SK-N-SH treated with all-trans-retinoic acid at 6 μM for 48 hours (cell line): ENCODE measurements around the gene CNNM3.

ENCODE experiments used
- ATAC-seq: fragments of 200-7000 bp; cut with Tn5 transposase; 3 replicates; pipeline ENCODE4 v1.9.1; 2020; ENCODE audit warnings: mild to moderate bottlenecking, moderate library complexity
- ARNTL ChIP-seq: fragments of 450-650 bp; formaldehyde crosslinking; IDR thresholded peaks from 2 replicates; pipeline ENCODE4 v1.5.0; 2020; ENCODE audit warnings: low read depth, mild to moderate bottlenecking, moderate library complexity, borderline replicate concordance
- BACH2 ChIP-seq: fragments of 250-450 bp; sonication (Bioruptor Pico); IDR thresholded peaks from 2 replicates; pipeline ENCODE4 v1.9.0; 2021; ENCODE audit warnings: mild to moderate bottlenecking, borderline replicate concordance
- CSDC2 ChIP-seq: fragments of 250-450 bp; sonication (Bioruptor Pico); IDR thresholded peaks from 2 replicates; pipeline ENCODE4 v1.5.0; 2020; ENCODE audit warnings: mild to moderate bottlenecking, moderate library complexity
- ESRRG ChIP-seq: fragments of 250-450 bp; sonication (Bioruptor Pico); IDR thresholded peaks from 2 replicates; pipeline ENCODE4 v1.6.1; 2021; ENCODE audit warnings: mild to moderate bottlenecking
- GLIS3 ChIP-seq: fragments of 250-450 bp; sonication (Bioruptor Pico); IDR thresholded peaks from 2 replicates; pipeline ENCODE4 v1.5.0; 2020; ENCODE audit warnings: mild to moderate bottlenecking, moderate library complexity
- ISL1 ChIP-seq: fragments of 250-450 bp; sonication (Bioruptor Pico); IDR thresholded peaks from 2 replicates; pipeline ENCODE4 v2.1.2; 2022; ENCODE audit warnings: mild to moderate bottlenecking, moderate library complexity
- OSR1 ChIP-seq: fragments of 250-450 bp; sonication (Bioruptor Pico); IDR thresholded peaks from 2 replicates; pipeline ENCODE4 v1.8.0; 2022; ENCODE audit warnings: moderate library complexity, mild to moderate bottlenecking, inconsistent platforms
- POU6F1 ChIP-seq: fragments of 250-450 bp; sonication (Bioruptor Pico); IDR thresholded peaks from 2 replicates; pipeline ENCODE4 v1.8.0; 2021; ENCODE audit warnings: low read depth, mild to moderate bottlenecking, moderate library complexity, borderline replicate concordance
- PPARA ChIP-seq: fragments of 250-450 bp; sonication (Bioruptor Pico); IDR thresholded peaks from 2 replicates; pipeline ENCODE4 v1.5.0; 2020; ENCODE audit warnings: mild to moderate bottlenecking, borderline replicate concordance
- RARB ChIP-seq: fragments of 250-450 bp; sonication (Bioruptor Pico); IDR thresholded peaks from 2 replicates; pipeline ENCODE4 v1.8.0; 2021; ENCODE audit warnings: mild to moderate bottlenecking, moderate library complexity
- SNAI2 ChIP-seq: fragments of 250-450 bp; sonication (Bioruptor Pico); IDR thresholded peaks from 2 replicates; pipeline ENCODE4 v1.5.0; 2020; ENCODE audit warnings: mild to moderate bottlenecking, moderate library complexity
- TCF4 ChIP-seq: fragments of 250-450 bp; sonication (Bioruptor Pico); IDR thresholded peaks from 2 replicates; pipeline ENCODE4 v1.8.0; 2021; ENCODE audit warnings: mild to moderate bottlenecking, moderate library complexity, borderline replicate concordance
- TOX ChIP-seq: fragments of 250-450 bp; sonication (Bioruptor Pico); IDR thresholded peaks from 2 replicates; pipeline ENCODE4 v1.8.0; 2021; ENCODE audit warnings: mild to moderate bottlenecking, moderate library complexity, borderline replicate concordance
- ZFP3 ChIP-seq: fragments of 250-450 bp; sonication (Bioruptor Pico); IDR thresholded peaks from 2 replicates; pipeline ENCODE4 v1.5.0; 2020; ENCODE audit warnings: mild to moderate bottlenecking, moderate library complexity
- ZFP30 ChIP-seq: fragments of 450-650 bp; formaldehyde crosslinking; IDR thresholded peaks from 2 replicates; pipeline ENCODE4 v1.5.0; 2022; ENCODE audit warnings: mild to moderate bottlenecking, moderate library complexity
- ZNF565 ChIP-seq: fragments of 450-650 bp; formaldehyde crosslinking; conservative IDR thresholded peaks from 2 replicates; pipeline ENCODE4 v1.5.0; 2020; ENCODE audit warnings: low read depth, mild to moderate bottlenecking, moderate library complexity
- ZNF70 ChIP-seq: fragments of 450-650 bp; formaldehyde crosslinking; IDR thresholded peaks from 2 replicates; pipeline ENCODE4 v1.5.0; 2020; ENCODE audit warnings: mild to moderate bottlenecking, moderate library complexity
- ZNF8 ChIP-seq: fragments of 450-650 bp; formaldehyde crosslinking; IDR thresholded peaks from 2 replicates; pipeline ENCODE4 v1.5.0; 2020; ENCODE audit warnings: mild to moderate bottlenecking, moderate library complexity
- TF ChIP-seq, protein P1 (sequence below): fragments of 250-450 bp; sonication (Bioruptor Pico); IDR thresholded peaks from 2 replicates; pipeline ENCODE4 v1.5.1; 2020; ENCODE audit warnings: low read depth, mild to moderate bottlenecking, moderate library complexity
- TF ChIP-seq, protein P2 (sequence below): fragments of 250-450 bp; sonication (Bioruptor Pico); IDR thresholded peaks from 2 replicates; pipeline ENCODE4 v1.8.0; 2020; ENCODE audit warnings: mild to moderate bottlenecking, moderate library complexity, borderline replicate concordance
- TF ChIP-seq, protein P3 (sequence below): fragments of 250-450 bp; sonication (Bioruptor Pico); IDR thresholded peaks from 2 replicates; pipeline ENCODE4 v1.5.1; 2021; ENCODE audit warnings: mild to moderate bottlenecking, moderate library complexity
- TF ChIP-seq, protein P4 (sequence below): fragments of 250-450 bp; sonication (Bioruptor Pico); IDR thresholded peaks from 2 replicates; pipeline ENCODE4 v1.5.0; 2020; ENCODE audit warnings: mild to moderate bottlenecking, moderate library complexity

CNNM3 gene

DNA sequence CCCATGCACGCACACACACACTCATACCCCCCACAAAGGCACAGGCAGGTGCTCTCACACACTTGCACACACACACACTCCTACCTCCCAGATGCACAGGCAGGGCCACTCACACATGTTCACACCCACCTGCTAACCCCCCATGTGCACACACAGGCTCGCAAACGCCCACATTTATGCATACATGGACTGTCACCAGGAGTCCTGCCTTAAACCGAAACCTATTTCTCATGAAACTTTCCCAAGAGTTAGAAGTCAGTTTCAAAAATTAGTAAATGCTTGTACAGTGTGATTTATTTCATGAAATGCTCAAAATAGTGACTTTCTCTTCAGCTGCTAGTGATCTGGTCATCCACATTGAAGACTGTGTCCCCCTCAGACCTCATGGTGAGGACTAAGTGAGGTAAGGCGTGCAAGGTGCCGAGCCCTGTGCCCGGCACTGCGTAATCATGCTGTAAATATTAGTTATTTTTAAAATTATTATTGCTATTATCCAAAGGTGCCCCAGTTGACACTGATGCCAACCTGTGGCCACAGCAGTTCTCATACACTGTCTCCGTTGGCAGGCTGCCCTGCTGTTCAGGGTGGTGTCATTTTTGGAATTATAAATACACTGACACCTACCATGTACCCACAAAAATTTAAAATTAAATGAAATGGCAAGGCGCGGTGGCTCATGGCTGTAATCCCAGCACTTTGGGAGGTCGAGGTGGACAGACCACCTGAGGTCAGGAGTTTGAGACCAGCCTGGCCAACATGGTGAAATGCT, 43.0 kb upstream of the CNNM3 start:
- TF ChIP-seq TCF4 (no peak), BACH2 (CRISPR knock-in tag) (no peak), TOX (CRISPR knock-in tag) (no peak), ESRRG (CRISPR knock-in tag) (no peak), ISL1 (CRISPR knock-in tag) (no peak), ZNF565 (no peak), RARB (no peak), ZNF8 (CRISPR knock-in tag) (no peak), ZFP30 (CRISPR knock-in tag) (no peak), ZNF70 (no peak), OSR1 (CRISPR knock-in tag) (no peak), SNAI2 (no peak), ZFP3 (no peak), PPARA (no peak), ARNTL (CRISPR knock-in tag) (no peak), CSDC2 (CRISPR knock-in tag) (no peak)
- TF ChIP-seq, protein P1, sequence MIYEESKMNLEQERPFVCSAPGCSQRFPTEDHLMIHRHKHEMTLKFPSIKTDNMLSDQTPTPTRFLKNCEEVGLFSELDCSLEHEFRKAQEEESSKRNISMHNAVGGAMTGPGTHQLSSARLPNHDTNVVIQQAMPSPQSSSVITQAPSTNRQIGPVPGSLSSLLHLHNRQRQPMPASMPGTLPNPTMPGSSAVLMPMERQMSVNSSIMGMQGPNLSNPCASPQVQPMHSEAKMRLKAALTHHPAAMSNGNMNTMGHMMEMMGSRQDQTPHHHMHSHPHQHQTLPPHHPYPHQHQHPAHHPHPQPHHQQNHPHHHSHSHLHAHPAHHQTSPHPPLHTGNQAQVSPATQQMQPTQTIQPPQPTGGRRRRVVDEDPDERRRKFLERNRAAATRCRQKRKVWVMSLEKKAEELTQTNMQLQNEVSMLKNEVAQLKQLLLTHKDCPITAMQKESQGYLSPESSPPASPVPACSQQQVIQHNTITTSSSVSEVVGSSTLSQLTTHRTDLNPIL = no peak
- TF ChIP-seq, protein P2, sequence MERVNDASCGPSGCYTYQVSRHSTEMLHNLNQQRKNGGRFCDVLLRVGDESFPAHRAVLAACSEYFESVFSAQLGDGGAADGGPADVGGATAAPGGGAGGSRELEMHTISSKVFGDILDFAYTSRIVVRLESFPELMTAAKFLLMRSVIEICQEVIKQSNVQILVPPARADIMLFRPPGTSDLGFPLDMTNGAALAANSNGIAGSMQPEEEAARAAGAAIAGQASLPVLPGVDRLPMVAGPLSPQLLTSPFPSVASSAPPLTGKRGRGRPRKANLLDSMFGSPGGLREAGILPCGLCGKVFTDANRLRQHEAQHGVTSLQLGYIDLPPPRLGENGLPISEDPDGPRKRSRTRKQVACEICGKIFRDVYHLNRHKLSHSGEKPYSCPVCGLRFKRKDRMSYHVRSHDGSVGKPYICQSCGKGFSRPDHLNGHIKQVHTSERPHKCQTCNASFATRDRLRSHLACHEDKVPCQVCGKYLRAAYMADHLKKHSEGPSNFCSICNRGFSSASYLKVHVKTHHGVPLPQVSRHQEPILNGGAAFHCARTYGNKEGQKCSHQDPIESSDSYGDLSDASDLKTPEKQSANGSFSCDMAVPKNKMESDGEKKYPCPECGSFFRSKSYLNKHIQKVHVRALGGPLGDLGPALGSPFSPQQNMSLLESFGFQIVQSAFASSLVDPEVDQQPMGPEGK (CRISPR knock-in tag) = no peak
- TF ChIP-seq, protein P3, sequence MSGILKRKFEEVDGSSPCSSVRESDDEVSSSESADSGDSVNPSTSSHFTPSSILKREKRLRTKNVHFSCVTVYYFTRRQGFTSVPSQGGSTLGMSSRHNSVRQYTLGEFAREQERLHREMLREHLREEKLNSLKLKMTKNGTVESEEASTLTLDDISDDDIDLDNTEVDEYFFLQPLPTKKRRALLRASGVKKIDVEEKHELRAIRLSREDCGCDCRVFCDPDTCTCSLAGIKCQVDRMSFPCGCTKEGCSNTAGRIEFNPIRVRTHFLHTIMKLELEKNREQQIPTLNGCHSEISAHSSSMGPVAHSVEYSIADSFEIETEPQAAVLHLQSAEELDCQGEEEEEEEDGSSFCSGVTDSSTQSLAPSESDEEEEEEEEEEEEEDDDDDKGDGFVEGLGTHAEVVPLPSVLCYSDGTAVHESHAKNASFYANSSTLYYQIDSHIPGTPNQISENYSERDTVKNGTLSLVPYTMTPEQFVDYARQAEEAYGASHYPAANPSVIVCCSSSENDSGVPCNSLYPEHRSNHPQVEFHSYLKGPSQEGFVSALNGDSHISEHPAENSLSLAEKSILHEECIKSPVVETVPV (CRISPR knock-in tag) = no peak
- TF ChIP-seq, protein P4, sequence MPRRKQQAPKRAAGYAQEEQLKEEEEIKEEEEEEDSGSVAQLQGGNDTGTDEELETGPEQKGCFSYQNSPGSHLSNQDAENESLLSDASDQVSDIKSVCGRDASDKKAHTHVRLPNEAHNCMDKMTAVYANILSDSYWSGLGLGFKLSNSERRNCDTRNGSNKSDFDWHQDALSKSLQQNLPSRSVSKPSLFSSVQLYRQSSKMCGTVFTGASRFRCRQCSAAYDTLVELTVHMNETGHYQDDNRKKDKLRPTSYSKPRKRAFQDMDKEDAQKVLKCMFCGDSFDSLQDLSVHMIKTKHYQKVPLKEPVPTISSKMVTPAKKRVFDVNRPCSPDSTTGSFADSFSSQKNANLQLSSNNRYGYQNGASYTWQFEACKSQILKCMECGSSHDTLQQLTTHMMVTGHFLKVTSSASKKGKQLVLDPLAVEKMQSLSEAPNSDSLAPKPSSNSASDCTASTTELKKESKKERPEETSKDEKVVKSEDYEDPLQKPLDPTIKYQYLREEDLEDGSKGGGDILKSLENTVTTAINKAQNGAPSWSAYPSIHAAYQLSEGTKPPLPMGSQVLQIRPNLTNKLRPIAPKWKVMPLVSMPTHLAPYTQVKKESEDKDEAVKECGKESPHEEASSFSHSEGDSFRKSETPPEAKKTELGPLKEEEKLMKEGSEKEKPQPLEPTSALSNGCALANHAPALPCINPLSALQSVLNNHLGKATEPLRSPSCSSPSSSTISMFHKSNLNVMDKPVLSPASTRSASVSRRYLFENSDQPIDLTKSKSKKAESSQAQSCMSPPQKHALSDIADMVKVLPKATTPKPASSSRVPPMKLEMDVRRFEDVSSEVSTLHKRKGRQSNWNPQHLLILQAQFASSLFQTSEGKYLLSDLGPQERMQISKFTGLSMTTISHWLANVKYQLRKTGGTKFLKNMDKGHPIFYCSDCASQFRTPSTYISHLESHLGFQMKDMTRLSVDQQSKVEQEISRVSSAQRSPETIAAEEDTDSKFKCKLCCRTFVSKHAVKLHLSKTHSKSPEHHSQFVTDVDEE (CRISPR knock-in tag) = no peak
- ATAC-seq = no peak

DNA sequence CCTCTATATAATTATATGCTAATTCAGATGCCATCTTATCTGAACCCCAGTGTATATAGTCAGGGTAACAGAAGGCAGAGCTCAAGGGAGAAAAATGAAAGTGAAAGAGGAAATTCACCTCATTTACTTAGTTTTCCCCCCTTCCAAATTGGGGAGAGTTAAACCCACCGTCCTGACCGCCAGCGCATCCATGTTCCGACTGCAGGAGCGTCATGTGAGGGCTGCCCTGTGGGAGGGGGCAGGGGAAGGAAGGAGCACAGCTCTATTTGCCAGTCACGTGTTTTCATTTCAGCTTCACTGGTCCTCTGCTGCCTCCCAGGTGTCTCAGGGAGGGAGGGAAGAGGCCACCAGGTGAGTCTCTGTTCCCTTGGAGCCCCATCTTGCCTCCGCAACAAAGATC, 42.1 kb upstream of the CNNM3 start:
- ATAC-seq = no peak
- TF ChIP-seq, protein P2 (CRISPR knock-in tag) = no peak
- TF ChIP-seq TOX (CRISPR knock-in tag) (no peak), ISL1 (CRISPR knock-in tag) (no peak), ARNTL (CRISPR knock-in tag) (no peak), POU6F1 (no peak), CSDC2 (CRISPR knock-in tag) (no peak), ZNF70 (no peak), BACH2 (CRISPR knock-in tag) (no peak), RARB (no peak), ZFP3 (no peak), GLIS3 (CRISPR knock-in tag) (no peak), ZNF565 (no peak), SNAI2 (no peak), OSR1 (CRISPR knock-in tag) (no peak), TCF4 (no peak)
- TF ChIP-seq, protein P1 = no peak
- TF ChIP-seq, protein P4 (CRISPR knock-in tag) = no peak
